ENCODE data around the gene FCER1G. TPM values are rescaled to one million over a fixed set of nuclear protein-coding genes. Genes with fewer than 3 reads are reported as not detected.

The FCER1G gene
- total RNA-seq, 1 donor from 2014 or later: not detected

DNA sequence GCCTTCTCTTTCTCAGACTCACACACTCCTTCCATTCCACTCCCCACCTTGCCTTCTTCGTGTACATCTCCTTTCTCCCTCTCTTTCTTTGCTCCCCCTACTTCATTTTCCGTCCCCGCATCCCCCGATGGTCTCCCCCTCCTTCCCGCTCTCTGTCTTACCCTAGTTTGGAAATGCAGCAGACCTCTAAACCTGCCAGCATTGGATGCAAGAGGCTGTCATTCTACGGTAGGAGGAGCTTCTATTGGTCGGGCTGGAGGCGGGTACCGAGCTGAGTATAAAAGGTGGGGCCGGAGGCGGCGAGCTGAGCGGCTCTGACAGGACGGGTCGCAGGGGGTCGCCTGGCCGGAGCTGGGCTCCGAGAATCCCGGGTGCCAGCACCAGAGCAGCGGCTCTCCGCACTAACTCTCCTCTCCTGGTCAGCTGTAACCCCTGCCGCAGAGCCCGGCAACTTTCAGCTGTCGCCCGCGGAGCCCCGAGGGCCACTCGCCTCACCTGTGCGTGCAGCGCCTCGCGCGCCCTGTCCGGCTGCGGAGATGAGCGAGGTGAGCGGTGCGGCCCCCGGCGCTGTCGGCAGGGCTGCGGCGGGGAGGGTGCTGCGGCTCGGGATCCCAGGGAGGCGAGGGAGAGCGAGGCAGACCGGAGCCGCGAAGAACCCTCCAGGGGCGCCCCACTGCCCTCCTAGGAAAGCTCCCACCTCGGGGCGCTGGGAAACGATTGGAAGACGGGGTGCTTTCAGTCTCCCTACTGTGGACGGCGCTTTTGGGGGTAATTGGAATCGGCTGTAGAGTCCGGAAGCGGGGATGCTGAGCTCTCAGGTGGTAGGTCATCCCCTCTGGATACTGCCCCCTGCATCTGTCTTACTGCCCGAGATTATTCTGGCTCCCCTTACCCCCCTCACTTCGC lies 43.6 kb downstream of the FCER1G start, which contains the start of gene PCP4L1:
TSS of gene PCP4L1 (plus strand) at position 307 of the 906 bp plus-strand sequence. CDS start at position 537, 230 bp downstream.
- Histone ChIP-seq H3K36me3 (no peaks in the 10 kb centered on the region), H3K79me2 (ENCODE audit: low read depth) (no peaks in the 10 kb centered on the region), H3K9ac (no peak within 1 kb of the TSS), H3K4me1 (peaks cover 17% of the 10 kb centered on the region), H3K9me3 (ENCODE audit: low read depth) (peaks cover 8% of the 10 kb centered on the region), H3F3A (ENCODE audit: low read depth) (peaks cover 10% of the 10 kb centered on the region), H3K4me3 (peak within 1 kb of the TSS; percentile 72), H3K27me3 (peaks cover 43% of the 10 kb centered on the region), H4K20me1 (ENCODE audit: low read depth) (peaks cover 4% of the 10 kb centered on the region), H2AFZ (replicated peaks) (peak within 1 kb of the TSS; percentile 85), H3K4me2 (peak within 1 kb of the TSS; percentile 91), H3K27ac (no peak within 1 kb of the TSS)
- TF ChIP-seq EZH2phosphoT487 (IDR thresholded peaks at IDR 0.05) (peak; percentile 46), EZH2 (IDR thresholded peaks at IDR 0.05) (peak; percentile 66)
- TF ChIP-seq, protein P1, sequence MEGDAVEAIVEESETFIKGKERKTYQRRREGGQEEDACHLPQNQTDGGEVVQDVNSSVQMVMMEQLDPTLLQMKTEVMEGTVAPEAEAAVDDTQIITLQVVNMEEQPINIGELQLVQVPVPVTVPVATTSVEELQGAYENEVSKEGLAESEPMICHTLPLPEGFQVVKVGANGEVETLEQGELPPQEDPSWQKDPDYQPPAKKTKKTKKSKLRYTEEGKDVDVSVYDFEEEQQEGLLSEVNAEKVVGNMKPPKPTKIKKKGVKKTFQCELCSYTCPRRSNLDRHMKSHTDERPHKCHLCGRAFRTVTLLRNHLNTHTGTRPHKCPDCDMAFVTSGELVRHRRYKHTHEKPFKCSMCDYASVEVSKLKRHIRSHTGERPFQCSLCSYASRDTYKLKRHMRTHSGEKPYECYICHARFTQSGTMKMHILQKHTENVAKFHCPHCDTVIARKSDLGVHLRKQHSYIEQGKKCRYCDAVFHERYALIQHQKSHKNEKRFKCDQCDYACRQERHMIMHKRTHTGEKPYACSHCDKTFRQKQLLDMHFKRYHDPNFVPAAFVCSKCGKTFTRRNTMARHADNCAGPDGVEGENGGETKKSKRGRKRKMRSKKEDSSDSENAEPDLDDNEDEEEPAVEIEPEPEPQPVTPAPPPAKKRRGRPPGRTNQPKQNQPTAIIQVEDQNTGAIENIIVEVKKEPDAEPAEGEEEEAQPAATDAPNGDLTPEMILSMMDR (IDR thresholded peaks at IDR 0.05): peak; percentile 7
- H3K36me3 Mint-ChIP-seq: peaks cover 7% of the 10 kb centered on the region
- peak; percentile 92 for DNase-seq (ENCODE audit: low spot score)
- peaks cover 31% of the 10 kb centered on the region for H3K4me1 Mint-ChIP-seq
- H3K27me3 Mint-ChIP-seq (ENCODE audit: insufficient read depth, low read depth): peaks cover 33% of the 10 kb centered on the region
- H3K4me3 Mint-ChIP-seq: peak within 1 kb of the TSS; percentile 67
- H3K9me3 Mint-ChIP-seq: peaks cover 20% of the 10 kb centered on the region
- peak within 1 kb of the TSS; percentile 19 for H3K27ac Mint-ChIP-seq

DNA sequence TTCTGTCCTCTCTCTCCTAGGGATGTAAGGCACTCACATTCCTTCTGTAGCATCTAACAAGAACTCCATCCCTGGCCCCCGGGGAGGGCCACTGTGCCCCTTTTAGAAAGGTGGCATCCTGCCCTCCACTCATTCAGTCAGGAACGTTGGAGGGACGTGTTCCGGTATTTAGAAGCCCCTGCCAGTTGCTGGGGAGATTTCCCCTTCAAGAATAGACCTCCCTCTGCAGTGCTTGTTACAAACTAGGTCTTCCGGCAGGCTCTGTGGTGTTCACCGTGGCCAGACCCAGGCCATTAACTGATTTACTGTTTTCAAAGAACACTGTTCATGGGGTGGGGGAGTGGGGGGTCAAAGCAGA lies 44.2 kb downstream of the FCER1G start:
- Histone ChIP-seq H3K9me3 (ENCODE audit: low read depth) (peaks cover 8% of the 10 kb centered on the region), H3K9ac (no peak overlapping the region), H3K36me3 (no peaks in the 10 kb centered on the region), H3K4me3 (peak overlapping the region; percentile 72), H2AFZ (replicated peaks) (peak overlapping the region; percentile 85), H3K27ac (no peak overlapping the region), H3K4me1 (peaks cover 17% of the 10 kb centered on the region), H3F3A (ENCODE audit: low read depth) (peaks cover 10% of the 10 kb centered on the region), H3K79me2 (ENCODE audit: low read depth) (no peaks in the 10 kb centered on the region), H3K4me2 (peak overlapping the region; percentile 91), H4K20me1 (ENCODE audit: low read depth) (peaks cover 4% of the 10 kb centered on the region), H3K27me3 (peaks cover 43% of the 10 kb centered on the region)
- Mint-ChIP-seq H3K9me3 (peaks cover 20% of the 10 kb centered on the region), H3K4me3 (peak overlapping the region; percentile 67), H3K36me3 (peaks cover 7% of the 10 kb centered on the region), H3K4me1 (peaks cover 31% of the 10 kb centered on the region), H3K27ac (no peak overlapping the region), H3K27me3 (ENCODE audit: insufficient read depth, low read depth) (peaks cover 33% of the 10 kb centered on the region)
- TF ChIP-seq, protein P1 (IDR thresholded peaks at IDR 0.05): no peak
- TF ChIP-seq EZH2phosphoT487 (IDR thresholded peaks at IDR 0.05): no peak
- no peak for TF ChIP-seq EZH2 (IDR thresholded peaks at IDR 0.05)
- peak; percentile 11 for DNase-seq (ENCODE audit: low spot score)

DNA sequence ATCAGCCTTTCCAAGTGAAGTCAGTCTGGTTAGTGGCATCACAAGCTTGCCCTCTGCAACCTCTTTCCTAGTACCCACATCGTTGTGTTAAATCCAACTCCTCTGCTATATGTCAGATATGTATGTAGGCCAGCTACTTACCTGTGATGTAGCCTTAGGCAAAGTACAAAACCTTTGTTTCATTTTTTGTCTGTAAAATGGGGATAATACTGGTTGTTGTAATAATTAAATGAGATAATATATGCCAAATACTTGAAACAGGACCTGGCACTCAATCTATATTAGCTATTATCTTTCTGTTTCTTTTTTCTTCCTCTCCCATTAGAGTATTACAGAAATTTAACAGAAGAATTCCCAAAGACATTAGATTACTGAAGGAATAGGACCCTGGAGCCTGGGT lies 44.7 kb downstream of the FCER1G start:
- Histone ChIP-seq H3K4me1 (peaks cover 17% of the 10 kb centered on the region), H2AFZ (replicated peaks) (peak overlapping the region; percentile 85), H3K4me3 (no peak overlapping the region), H3K9ac (no peak overlapping the region), H3K79me2 (ENCODE audit: low read depth) (no peaks in the 10 kb centered on the region), H3K27me3 (peaks cover 43% of the 10 kb centered on the region), H3K4me2 (peak overlapping the region; percentile 91), H3K9me3 (ENCODE audit: low read depth) (peaks cover 8% of the 10 kb centered on the region), H3K36me3 (no peaks in the 10 kb centered on the region), H3K27ac (no peak overlapping the region), H3F3A (ENCODE audit: low read depth) (peaks cover 10% of the 10 kb centered on the region), H4K20me1 (ENCODE audit: low read depth) (peaks cover 4% of the 10 kb centered on the region)
- Mint-ChIP-seq H3K4me1 (peaks cover 31% of the 10 kb centered on the region), H3K27ac (no peak overlapping the region), H3K9me3 (peaks cover 20% of the 10 kb centered on the region), H3K27me3 (ENCODE audit: insufficient read depth, low read depth) (peaks cover 33% of the 10 kb centered on the region), H3K36me3 (peaks cover 7% of the 10 kb centered on the region), H3K4me3 (peak overlapping the region; percentile 67)
- no peak for DNase-seq (ENCODE audit: low spot score)
- no peak for TF ChIP-seq EZH2phosphoT487 (IDR thresholded peaks at IDR 0.05)
- TF ChIP-seq EZH2 (IDR thresholded peaks at IDR 0.05): no peak
- TF ChIP-seq, protein P1 (IDR thresholded peaks at IDR 0.05): no peak
